Esophagus squamous epithelium (tissue), 5 donors: ENCODE data around the gene BTNL2. TPM values are rescaled to one million over a fixed set of nuclear protein-coding genes. Genes with fewer than 3 reads are reported as not detected.

Experiments
- DNase-seq: peaks from one replicate; lab custom pipeline; 2025; lab: John Stamatoyannopoulos, UW
- H3K27ac ChIP-seq, 4 donors: fragments of 200-600 bp; sonication (generic); one replicate each; pipeline ENCODE4 v1.5.1; 2016 to 2019; ENCODE audit warnings: mild to moderate bottlenecking in 1 of 4
- H3K27me3 ChIP-seq, 4 donors: fragments of 200-600 bp; sonication (generic); 1 replicate in 3 of 4; 2 replicates in 1 of 4; pipeline versions ENCODE4 v1.5.1 to v1.6.0; 2017 to 2021; ENCODE audit warnings: antibody characterized with exemption in 1 of 4
- H3K36me3 ChIP-seq, 3 donors: fragments of 200-600 bp; sonication (generic); one replicate each; pipeline ENCODE4 v1.5.1; 2016 to 2019
- H3K4me1 ChIP-seq, 3 donors: fragments of 200-600 bp; sonication (generic); one replicate each; pipeline ENCODE4 v1.5.1; 2017 to 2019
- H3K4me3 ChIP-seq, 4 donors: fragments of 200-600 bp; sonication (generic); 1 replicate in 3 of 4; 2 replicates in 1 of 4; pipeline ENCODE4 v1.5.1; 2016 to 2019; ENCODE audit warnings: mild to moderate bottlenecking in 2 of 4, moderate library complexity in 1 of 4
- H3K9me3 ChIP-seq, 3 donors: fragments of 200-600 bp; sonication (generic); one replicate each; pipeline ENCODE4 v1.5.1; 2016 to 2019
- CTCF ChIP-seq, 6 experiments: fragments of 450-650 bp in 4 of 6; fragments of 200-600 bp in 2 of 6; sonication (generic) in 2 of 6; IDR thresholded peaks; one replicate each; pipeline ENCODE4 v1.5.1; 2016 to 2019; ENCODE audit warnings: antibody characterized with exemption in 6 of 6, mild to moderate bottlenecking in 4 of 6, moderate library complexity in 4 of 6
- POLR2A ChIP-seq, 4 donors: fragments of 450-650 bp; IDR thresholded peaks; one replicate each; pipeline ENCODE4 v1.6.1; 2017; ENCODE audit warnings: antibody characterized with exemption in 4 of 4, mild to moderate bottlenecking in 4 of 4, moderate library complexity in 3 of 4
- WGBS, 2 donors: methylation state at CpG; one replicate each; pipeline ENCODE4 v1.1.5; 2018; 5-methylcytosine and 5-hydroxymethylcytosine counted together
- intact Hi-C: fragments of 100-400 bp; cut with DNase I; formaldehyde crosslinking; loops from one replicate; pipeline ENCODE4 v1.15.0; 2022
- total RNA-seq, 4 donors: library from RNA; depleted of rRNA; stranded (reverse); fragments of >200 nt; gene quantifications; one replicate each; pipeline ENCODE4 v1.1.0, GENCODE V29; 2016
- donor health status: DM: yes; HTN: yes; CAD: no.

Gene BTNL2
- total RNA-seq, 4 donors from 2014 or later = not detected

- WGBS, 2 donors = 77 to 84% methylated on average over 9 of the region's 9 CpGs
- intact Hi-C loops = no loop called here
- no peak overlapping the region for H3K4me3 ChIP-seq
Measured at GRCh38 chr6:32406197-32406596, 784 bp downstream of the BTNL2 start.

GRCh38 chr6:32405656-32406055, 1.3 kb downstream of the BTNL2 start:
- no peaks in the 10 kb centered on the region for H3K4me1 ChIP-seq
- no peak for TF ChIP-seq CTCF (IDR thresholded peaks at IDR 0.05)
- no peak for TF ChIP-seq POLR2A (IDR thresholded peaks at IDR 0.05)
- intact Hi-C loops = no loop called here
- no peaks in the 10 kb centered on the region for H3K36me3 ChIP-seq
- no peak for DNase-seq
- no peak overlapping the region for H3K27ac ChIP-seq
- no peaks in the 10 kb centered on the region for H3K9me3 ChIP-seq
- H3K27me3 ChIP-seq = peaks cover 0 to 65% (median 0%) of the 10 kb centered on the region in 4 donors
- H3K4me3 ChIP-seq = no peak overlapping the region
- WGBS, 2 donors = 8 to 13% methylated on average over 1 of the region's 1 CpG

More at GRCh38 chr6:32406197-32406596, 784 bp downstream of the BTNL2 start:
- H3K27ac ChIP-seq = no peak overlapping the region
- no peak for DNase-seq
- TF ChIP-seq POLR2A (IDR thresholded peaks at IDR 0.05) (no peak), CTCF (IDR thresholded peaks at IDR 0.05) (no peak)
- H3K36me3 ChIP-seq = no peaks in the 10 kb centered on the region
- H3K9me3 ChIP-seq = no peaks in the 10 kb centered on the region
- H3K4me1 ChIP-seq = no peaks in the 10 kb centered on the region
- H3K27me3 ChIP-seq = peaks cover 0 to 68% (median 0%) of the 10 kb centered on the region in 4 donors

DNA sequence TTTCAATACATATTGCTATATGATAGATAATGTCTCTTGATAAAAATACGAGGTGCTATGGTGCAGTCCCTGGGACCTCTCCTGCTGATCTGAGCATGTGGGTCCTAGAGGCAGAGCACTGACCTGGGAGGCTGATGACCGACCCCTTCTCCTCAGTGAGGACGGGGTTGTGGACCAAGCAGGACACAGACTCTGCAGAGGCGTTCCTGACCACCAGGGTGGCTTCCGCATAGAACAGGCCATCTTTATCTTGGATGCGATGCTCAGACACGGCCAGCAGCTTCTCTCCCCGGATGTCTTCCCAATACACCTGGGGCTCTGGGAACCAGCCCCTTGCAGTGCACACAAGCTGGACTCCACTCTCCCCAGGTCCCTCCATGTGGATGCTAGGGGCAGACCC, 4.2 kb downstream of the BTNL2 start:
- intact Hi-C loops = no loop called here
- TF ChIP-seq POLR2A (IDR thresholded peaks at IDR 0.05) (no peak), CTCF (IDR thresholded peaks at IDR 0.05) (no peak)
- no peak overlapping the region for H3K27ac ChIP-seq
- WGBS, 2 donors = 44 to 54% methylated on average over 2 to 6 of the region's 8 CpGs
- DNase-seq = no peak
- no peaks in the 10 kb centered on the region for H3K9me3 ChIP-seq
- no peak overlapping the region for H3K4me3 ChIP-seq
- no peaks in the 10 kb centered on the region for H3K36me3 ChIP-seq
- H3K27me3 ChIP-seq = peaks cover 0 to 49% (median 0%) of the 10 kb centered on the region in 4 donors
- H3K4me1 ChIP-seq = no peaks in the 10 kb centered on the region

- 32 to 38% methylated on average over 3 to 4 of the region's 4 CpGs for WGBS, 2 donors
Measured at GRCh38 chr6:32401284-32401963, 5.6 kb downstream of the BTNL2 start.

More at GRCh38 chr6:32401284-32401963, 5.6 kb downstream of the BTNL2 start:
- intact Hi-C loops = no loop called here
- no peak for TF ChIP-seq CTCF (IDR thresholded peaks at IDR 0.05)
- TF ChIP-seq POLR2A (IDR thresholded peaks at IDR 0.05) = no peak
- H3K4me1 ChIP-seq = no peaks in the 10 kb centered on the region
- peaks cover 0 to 35% (median 0%) of the 10 kb centered on the region in 4 donors for H3K27me3 ChIP-seq
- no peaks in the 10 kb centered on the region for H3K9me3 ChIP-seq
- no peak overlapping the region for H3K27ac ChIP-seq
- H3K36me3 ChIP-seq = no peaks in the 10 kb centered on the region
- DNase-seq = no peak
- no peak overlapping the region for H3K4me3 ChIP-seq
